Panc1 (cell line): ENCODE measurements around the gene QRFP.

Experiments
- POLR2AphosphoS5 ChIP-seq: IDR thresholded peaks from 2 replicates; pipeline ENCODE4 v1.6.1; 2012; ENCODE audit warnings: mild to moderate bottlenecking, low read depth, low read length, moderate library complexity
- TF ChIP-seq, protein P1 (sequence below): fragments of 450-650 bp; IDR thresholded peaks from 2 replicates; pipeline ENCODE4 v1.5.1; 2017; ENCODE audit warnings: mild to moderate bottlenecking
- TF ChIP-seq, protein P2 (sequence below), 2 experiments: IDR thresholded peaks; 2 replicates each; pipeline ENCODE4 v1.6.1; 2011 to 2012; ENCODE audit warnings: low read depth in 2 of 2, control low read depth in 1 of 2, low read length in 1 of 2, mild to moderate bottlenecking in 1 of 2, moderate library complexity in 1 of 2; ENCODE audit not compliant: insufficient read depth in 1 of 2

DNA sequence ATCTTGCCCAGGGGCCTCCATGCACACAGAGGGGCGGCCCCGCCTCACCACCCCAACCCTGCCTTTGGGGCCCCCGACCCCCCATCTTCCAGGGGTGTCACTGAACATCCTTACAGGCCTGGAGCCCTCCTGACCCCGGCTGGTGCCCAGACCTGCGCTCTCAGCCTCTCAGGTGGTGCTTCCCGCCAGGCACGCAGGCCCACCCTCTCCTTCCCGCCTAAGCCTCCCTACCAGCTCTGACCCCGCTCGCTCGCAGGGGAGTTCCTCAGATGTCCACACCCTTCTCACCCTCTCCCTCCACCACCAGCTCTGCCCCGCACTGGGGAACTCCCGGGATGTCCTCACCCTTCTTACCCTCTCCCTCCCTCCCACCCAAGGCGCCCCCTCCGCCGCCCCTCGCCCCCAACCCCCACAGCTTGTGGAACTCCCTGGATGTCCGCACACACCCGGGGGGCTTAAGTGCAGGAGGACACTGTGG lies 12.3 kb upstream of the QRFP start:
- TF ChIP-seq, protein P1, sequence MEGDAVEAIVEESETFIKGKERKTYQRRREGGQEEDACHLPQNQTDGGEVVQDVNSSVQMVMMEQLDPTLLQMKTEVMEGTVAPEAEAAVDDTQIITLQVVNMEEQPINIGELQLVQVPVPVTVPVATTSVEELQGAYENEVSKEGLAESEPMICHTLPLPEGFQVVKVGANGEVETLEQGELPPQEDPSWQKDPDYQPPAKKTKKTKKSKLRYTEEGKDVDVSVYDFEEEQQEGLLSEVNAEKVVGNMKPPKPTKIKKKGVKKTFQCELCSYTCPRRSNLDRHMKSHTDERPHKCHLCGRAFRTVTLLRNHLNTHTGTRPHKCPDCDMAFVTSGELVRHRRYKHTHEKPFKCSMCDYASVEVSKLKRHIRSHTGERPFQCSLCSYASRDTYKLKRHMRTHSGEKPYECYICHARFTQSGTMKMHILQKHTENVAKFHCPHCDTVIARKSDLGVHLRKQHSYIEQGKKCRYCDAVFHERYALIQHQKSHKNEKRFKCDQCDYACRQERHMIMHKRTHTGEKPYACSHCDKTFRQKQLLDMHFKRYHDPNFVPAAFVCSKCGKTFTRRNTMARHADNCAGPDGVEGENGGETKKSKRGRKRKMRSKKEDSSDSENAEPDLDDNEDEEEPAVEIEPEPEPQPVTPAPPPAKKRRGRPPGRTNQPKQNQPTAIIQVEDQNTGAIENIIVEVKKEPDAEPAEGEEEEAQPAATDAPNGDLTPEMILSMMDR, result no peak
- TF ChIP-seq, protein P2, sequence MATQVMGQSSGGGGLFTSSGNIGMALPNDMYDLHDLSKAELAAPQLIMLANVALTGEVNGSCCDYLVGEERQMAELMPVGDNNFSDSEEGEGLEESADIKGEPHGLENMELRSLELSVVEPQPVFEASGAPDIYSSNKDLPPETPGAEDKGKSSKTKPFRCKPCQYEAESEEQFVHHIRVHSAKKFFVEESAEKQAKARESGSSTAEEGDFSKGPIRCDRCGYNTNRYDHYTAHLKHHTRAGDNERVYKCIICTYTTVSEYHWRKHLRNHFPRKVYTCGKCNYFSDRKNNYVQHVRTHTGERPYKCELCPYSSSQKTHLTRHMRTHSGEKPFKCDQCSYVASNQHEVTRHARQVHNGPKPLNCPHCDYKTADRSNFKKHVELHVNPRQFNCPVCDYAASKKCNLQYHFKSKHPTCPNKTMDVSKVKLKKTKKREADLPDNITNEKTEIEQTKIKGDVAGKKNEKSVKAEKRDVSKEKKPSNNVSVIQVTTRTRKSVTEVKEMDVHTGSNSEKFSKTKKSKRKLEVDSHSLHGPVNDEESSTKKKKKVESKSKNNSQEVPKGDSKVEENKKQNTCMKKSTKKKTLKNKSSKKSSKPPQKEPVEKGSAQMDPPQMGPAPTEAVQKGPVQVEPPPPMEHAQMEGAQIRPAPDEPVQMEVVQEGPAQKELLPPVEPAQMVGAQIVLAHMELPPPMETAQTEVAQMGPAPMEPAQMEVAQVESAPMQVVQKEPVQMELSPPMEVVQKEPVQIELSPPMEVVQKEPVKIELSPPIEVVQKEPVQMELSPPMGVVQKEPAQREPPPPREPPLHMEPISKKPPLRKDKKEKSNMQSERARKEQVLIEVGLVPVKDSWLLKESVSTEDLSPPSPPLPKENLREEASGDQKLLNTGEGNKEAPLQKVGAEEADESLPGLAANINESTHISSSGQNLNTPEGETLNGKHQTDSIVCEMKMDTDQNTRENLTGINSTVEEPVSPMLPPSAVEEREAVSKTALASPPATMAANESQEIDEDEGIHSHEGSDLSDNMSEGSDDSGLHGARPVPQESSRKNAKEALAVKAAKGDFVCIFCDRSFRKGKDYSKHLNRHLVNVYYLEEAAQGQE (IDR thresholded peaks at IDR 0.05; ENCODE audit: insufficient read depth in 1 of 2, low read depth in 2 of 2, low read length in 1 of 2), result no peak
- no peak for TF ChIP-seq POLR2AphosphoS5
